Esophagus muscularis mucosa (tissue), 4 donors: ENCODE measurements around the gene CCDC174. TPM values are rescaled to one million over a fixed set of nuclear protein-coding genes. Genes with fewer than 3 reads are reported as not detected.

ENCODE experiments used
- DNase-seq: peaks from one replicate; pipeline ENCODE4 v3.0.0-alpha.2; 2017; ENCODE audit errors: extremely low spot score
- H3K27ac ChIP-seq, 4 donors: fragments of 200-600 bp; sonication (generic); replicated peaks in 1 of 4; 1 replicate in 3 of 4; 2 replicates in 1 of 4; pipeline ENCODE4 v1.5.1; 2016 to 2019; ENCODE audit warnings: mild to moderate bottlenecking in 1 of 4
- H3K27me3 ChIP-seq, 4 donors: fragments of 200-600 bp; sonication (generic); one replicate each; pipeline versions ENCODE4 v1.5.1 to v1.6.0; 2016 to 2019
- H3K36me3 ChIP-seq, 4 donors: fragments of 200-600 bp; sonication (generic); one replicate each; pipeline ENCODE4 v1.5.1; 2016 to 2019
- H3K4me1 ChIP-seq, 4 donors: fragments of 200-600 bp; sonication (generic); one replicate each; pipeline ENCODE4 v1.5.1; 2016 to 2019
- H3K4me3 ChIP-seq, 4 donors: fragments of 200-600 bp; sonication (generic); 1 replicate in 2 of 4; 2 replicates in 2 of 4; pipeline ENCODE4 v1.5.1; 2016 to 2019; ENCODE audit warnings: mild to moderate bottlenecking in 4 of 4, moderate library complexity in 1 of 4
- H3K9me3 ChIP-seq, 4 donors: fragments of 200-600 bp; sonication (generic); 1 replicate in 3 of 4; 2 replicates in 1 of 4; pipeline ENCODE4 v1.5.1; 2016 to 2019
- CTCF ChIP-seq, 3 experiments: fragments of 200-600 bp in 2 of 3; fragments of 450-650 bp in 1 of 3; sonication (generic) in 2 of 3; IDR thresholded peaks; one replicate each; pipeline ENCODE4 v1.5.1; 2017 to 2019; ENCODE audit warnings: antibody characterized with exemption in 3 of 3, mild to moderate bottlenecking in 2 of 3, moderate library complexity in 1 of 3
- EP300 ChIP-seq: sonication (generic); formaldehyde crosslinking; IDR thresholded peaks from one replicate; pipeline ENCODE4 v1.6.1; 2017; ENCODE audit warnings: antibody characterized with exemption
- POLR2A ChIP-seq: fragments of 450-650 bp; IDR thresholded peaks from one replicate; pipeline ENCODE4 v1.6.1; 2017; ENCODE audit warnings: antibody characterized with exemption, moderate library complexity, mild to moderate bottlenecking, low read depth
- POLR2AphosphoS5 ChIP-seq, 2 donors: sonication (generic); formaldehyde crosslinking; IDR thresholded peaks; one replicate each; pipeline ENCODE4 v1.6.1; 2017; ENCODE audit warnings: antibody characterized with exemption in 2 of 2
- WGBS: methylation state at CpG from one replicate; pipeline ENCODE4 v1.1.5; 2018; 5-methylcytosine and 5-hydroxymethylcytosine counted together
- intact Hi-C: fragments of 100-400 bp; cut with DNase I; formaldehyde crosslinking; loops from one replicate; pipeline ENCODE4 v1.15.1; 2023
- total RNA-seq, 4 donors: library from RNA; depleted of rRNA; stranded (reverse); fragments of >200 nt; gene quantifications; one replicate each; pipeline versions ENCODE4 v1.1.0 to v1.2.1, GENCODE V29; 2016

CCDC174 gene
- total RNA-seq, 4 donors from 2014 or later, result 10.8 to 17.0 (median 13.5) TPM

DNA sequence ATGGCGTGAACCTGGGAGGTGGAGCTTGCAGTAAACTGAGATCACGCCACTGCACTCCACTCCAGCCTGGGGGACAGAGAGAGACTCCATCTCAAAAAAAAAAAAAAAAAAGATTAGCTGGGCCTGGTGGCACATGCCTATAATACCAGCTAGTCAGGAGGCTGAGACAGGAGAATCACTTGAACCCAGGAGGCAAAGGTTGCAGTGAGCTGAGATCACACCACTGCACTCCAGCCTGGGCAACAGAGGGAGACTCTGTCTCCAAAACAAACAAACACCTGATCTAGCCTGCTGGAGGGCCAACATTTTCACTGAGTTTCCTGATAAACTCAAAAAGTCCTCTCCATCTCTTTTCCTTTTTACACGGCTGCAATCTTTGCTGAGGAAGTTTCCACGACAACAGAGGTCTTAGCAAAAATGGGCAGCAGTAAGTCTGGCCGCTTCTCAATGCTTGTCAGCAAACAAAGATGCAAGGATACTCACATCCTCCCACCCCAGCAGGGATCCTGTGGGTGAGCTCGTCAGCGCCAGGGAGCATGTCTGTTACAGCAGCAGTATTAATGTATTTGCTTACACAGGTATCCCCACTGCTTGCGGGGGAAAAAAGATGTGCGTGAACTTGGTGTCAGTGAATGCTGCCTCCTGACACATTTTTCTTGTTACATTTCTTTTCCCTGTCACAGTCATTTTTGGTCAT lies 21.0 kb upstream of the CCDC174 start:
- peaks cover 0 to 4% (median 0%) of the 10 kb centered on the region in 4 donors for H3K9me3 ChIP-seq
- H3K27me3 ChIP-seq, result peaks cover 0 to 34% (median 4%) of the 10 kb centered on the region in 4 donors
- no peaks in the 10 kb centered on the region for H3K4me1 ChIP-seq
- no peak overlapping the region for H3K4me3 ChIP-seq
- no peak overlapping the region for H3K27ac ChIP-seq
- H3K36me3 ChIP-seq, result no peaks in the 10 kb centered on the region
- intact Hi-C loops, result no loop called here
- WGBS, result 74% methylated on average over 9 of the region's 9 CpGs
- no peak for DNase-seq
- TF ChIP-seq CTCF (IDR thresholded peaks at IDR 0.05) (no peak), POLR2AphosphoS5 (IDR thresholded peaks at IDR 0.05) (no peak), EP300 (no peak)

- Histone ChIP-seq H3K36me3 (no peaks in the 10 kb centered on the region), H3K4me3 (no peak overlapping the region), H3K27ac (no peak overlapping the region), H3K4me1 (no peaks in the 10 kb centered on the region), H3K9me3 (peaks cover 0 to 4% (median 0%) of the 10 kb centered on the region in 4 donors), H3K27me3 (peaks cover 0 to 39% (median 4%) of the 10 kb centered on the region in 4 donors)
- TF ChIP-seq POLR2AphosphoS5 (IDR thresholded peaks at IDR 0.05) (no peak), EP300 (no peak), POLR2A (no peak), CTCF (IDR thresholded peaks at IDR 0.05) (no peak)
- intact Hi-C loops, result no loop called here
- 81% methylated on average over 5 of the region's 5 CpGs for WGBS
- no peak for DNase-seq
These were observed 20.5 kb upstream of the CCDC174 start for GRCh38 chr3:14631101-14631497.

- TF ChIP-seq POLR2A (no peak), EP300 (no peak), POLR2AphosphoS5 (IDR thresholded peaks at IDR 0.05) (no peak), CTCF (IDR thresholded peaks at IDR 0.05) (no peak)
- Histone ChIP-seq H3K27me3 (peaks cover 0 to 47% (median 6%) of the 10 kb centered on the region in 4 donors), H3K36me3 (no peaks in the 10 kb centered on the region), H3K4me3 (no peak overlapping the region), H3K4me1 (no peaks in the 10 kb centered on the region), H3K9me3 (peaks cover 0 to 4% (median 0%) of the 10 kb centered on the region in 4 donors), H3K27ac (no peak overlapping the region)
- 83% methylated on average over 8 of the region's 8 CpGs for WGBS
- no peak for DNase-seq
- intact Hi-C loops, result no loop called here
These were observed 19.7 kb upstream of the CCDC174 start for GRCh38 chr3:14631687-14632441.

GRCh38 chr3:14632442-14632930 lies 19.1 kb upstream of the CCDC174 start:
- 46% methylated on average over 4 of the region's 4 CpGs for WGBS
- Histone ChIP-seq H3K4me1 (no peaks in the 10 kb centered on the region), H3K9me3 (peaks cover 0 to 4% (median 0%) of the 10 kb centered on the region in 4 donors), H3K36me3 (no peaks in the 10 kb centered on the region), H3K4me3 (no peak overlapping the region), H3K27ac (no peak overlapping the region), H3K27me3 (peaks cover 0 to 48% (median 6%) of the 10 kb centered on the region in 4 donors)
- no peak for TF ChIP-seq EP300
- no peak for TF ChIP-seq POLR2AphosphoS5 (IDR thresholded peaks at IDR 0.05)
- intact Hi-C loops, result no loop called here
- no peak for DNase-seq

DNA sequence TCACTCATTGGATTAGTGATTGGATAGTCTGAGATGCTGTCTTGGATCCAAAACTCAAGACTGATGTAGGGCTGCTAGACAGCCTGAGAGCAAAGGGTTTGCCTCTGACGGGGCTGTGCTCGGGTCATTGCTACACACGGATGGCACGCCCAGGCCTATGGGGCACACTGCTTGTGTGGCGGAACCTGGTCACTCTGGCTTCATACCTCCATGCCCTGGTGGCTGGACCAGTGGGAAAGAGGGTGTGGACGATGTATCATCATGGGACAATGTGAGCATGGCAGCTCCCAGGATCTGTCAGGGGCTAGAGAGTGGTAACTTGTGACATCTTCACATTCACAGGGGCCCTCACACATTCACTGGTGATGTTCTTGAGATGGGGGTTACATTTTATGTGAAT lies 18.1 kb upstream of the CCDC174 start:
- Histone ChIP-seq H3K36me3 (no peaks in the 10 kb centered on the region), H3K27me3 (peaks cover 0 to 45% (median 6%) of the 10 kb centered on the region in 4 donors), H3K4me1 (no peaks in the 10 kb centered on the region), H3K27ac (no peak overlapping the region), H3K4me3 (no peak overlapping the region), H3K9me3 (peaks cover 0 to 3% (median 0%) of the 10 kb centered on the region in 4 donors)
- WGBS, result 94% methylated on average over 4 of the region's 6 CpGs
- TF ChIP-seq POLR2A (no peak), POLR2AphosphoS5 (IDR thresholded peaks at IDR 0.05) (no peak), EP300 (no peak), CTCF (IDR thresholded peaks at IDR 0.05) (no peak)
- intact Hi-C loops, result no loop called here
- DNase-seq, result no peak
